Mesendoderm (in vitro differentiated cells): ENCODE measurements around the gene MYO1C.

Experiments
- DNase-seq: peaks from one replicate; pipeline ENCODE4 v3.0.0; 2013
- H2AK5ac ChIP-seq: 2 replicates; pipeline ENCODE4 v1.6.1; 2013; ENCODE audit warnings: low read length, inconsistent platforms
- H2BK120ac ChIP-seq: 2 replicates; pipeline ENCODE4 v1.6.1; 2013; ENCODE audit warnings: low read depth, mild to moderate bottlenecking, low read length, moderate library complexity, mixed read lengths
- H2BK15ac ChIP-seq: replicated peaks from 2 replicates; pipeline ENCODE4 v1.6.1; 2013; ENCODE audit warnings: low read depth, mild to moderate bottlenecking, moderate library complexity
- H2BK5ac ChIP-seq: 2 replicates; pipeline ENCODE4 v1.6.1; 2013; ENCODE audit warnings: low read length, inconsistent platforms
- H3K18ac ChIP-seq: 2 replicates; pipeline ENCODE4 v1.6.1; 2013; ENCODE audit warnings: mild to moderate bottlenecking, low read length, mixed read lengths
- H3K23ac ChIP-seq: one replicate; pipeline ENCODE4 v1.6.1; 2013; ENCODE audit warnings: low read length
- H3K27ac ChIP-seq: 2 replicates; pipeline ENCODE4 v1.5.1; 2013; ENCODE audit warnings: low read depth, mild to moderate bottlenecking, inconsistent platforms, low read length, moderate library complexity
- H3K27me3 ChIP-seq: 2 replicates; pipeline ENCODE4 v1.6.1; 2013; ENCODE audit warnings: low read length, control low read depth, mild to moderate bottlenecking, inconsistent platforms; ENCODE audit not compliant: insufficient read depth, poor library complexity
- H3K36me3 ChIP-seq: 2 replicates; pipeline ENCODE4 v1.6.1; 2013; ENCODE audit warnings: low read length, inconsistent platforms; ENCODE audit not compliant: control insufficient read depth, insufficient read depth
- H3K4ac ChIP-seq: one replicate; pipeline ENCODE4 v1.6.1; 2013; ENCODE audit warnings: low read depth, mild to moderate bottlenecking, low read length, moderate library complexity
- H3K4me1 ChIP-seq: 2 replicates; pipeline ENCODE4 v1.6.1; 2013; ENCODE audit warnings: low read depth, low read length, inconsistent platforms; ENCODE audit not compliant: control insufficient read depth
- H3K4me2 ChIP-seq: 2 replicates; pipeline ENCODE4 v1.6.1; 2013; ENCODE audit warnings: low read length
- H3K4me3 ChIP-seq: 2 replicates; pipeline ENCODE4 v1.5.1; 2013; ENCODE audit warnings: mild to moderate bottlenecking, low read length
- H3K56ac ChIP-seq: one replicate; pipeline ENCODE4 v1.6.1; 2013; ENCODE audit warnings: low read length
- H3K79me1 ChIP-seq: 2 replicates; pipeline ENCODE4 v1.6.1; 2013; ENCODE audit warnings: low read length, inconsistent platforms
- H3K79me2 ChIP-seq: 2 replicates; pipeline ENCODE4 v1.6.1; 2013; ENCODE audit warnings: mild to moderate bottlenecking, low read length; ENCODE audit not compliant: control insufficient read depth, insufficient read depth
- H3K9ac ChIP-seq: 2 replicates; pipeline ENCODE4 v1.6.1; 2013; ENCODE audit warnings: low read length, inconsistent platforms
- H4K5ac ChIP-seq: one replicate; pipeline ENCODE4 v1.6.1; 2013; ENCODE audit warnings: low read length
- H4K8ac ChIP-seq: one replicate; pipeline ENCODE4 v1.6.1; 2013; ENCODE audit warnings: low read depth, mild to moderate bottlenecking, control low read depth, low read length, moderate library complexity
- WGBS: extraction: QIAGEN DNeasy Blood & Tissue Kit; methylation state at CpG from one replicate; pipeline ENCODE4 v1.1.7; 2013; ENCODE audit warnings: low lambda C conversion rate, missing lambda C conversion rate; ENCODE audit not compliant: insufficient coverage; ENCODE audit errors: extremely low coverage; 5-methylcytosine and 5-hydroxymethylcytosine counted together

MYO1C gene

DNA sequence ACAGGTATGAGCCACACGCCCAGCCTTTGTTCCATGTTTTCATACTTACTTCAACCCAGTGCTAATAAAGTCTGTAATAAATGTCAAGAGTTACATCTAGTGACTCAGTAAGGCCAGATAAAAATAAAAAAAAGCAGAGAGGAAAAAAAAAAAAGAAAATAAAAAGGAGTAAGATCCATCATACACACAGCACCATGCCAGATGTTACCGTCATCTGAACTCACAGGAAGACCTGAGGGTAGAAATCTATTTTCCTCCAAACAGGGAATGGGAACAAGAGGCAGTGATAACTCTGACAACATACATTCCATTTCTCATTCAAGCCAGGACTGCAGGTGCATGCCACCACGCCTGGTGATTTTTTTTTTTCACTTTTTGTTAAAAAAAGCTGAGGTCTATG lies 57.2 kb downstream of the MYO1C start:
- H3K23ac ChIP-seq: no peak overlapping the region
- no peak overlapping the region for H3K18ac ChIP-seq
- H3K4ac ChIP-seq: no peak overlapping the region
- H3K36me3 ChIP-seq: peaks cover 6% of the 10 kb centered on the region
- no peak overlapping the region for H3K9ac ChIP-seq
- no CpG with 5 or more reads among the region's 3 CpGs for WGBS
- H3K79me2 ChIP-seq: peaks cover 44% of the 10 kb centered on the region
- no peak overlapping the region for H2BK120ac ChIP-seq
- no peak for DNase-seq
- no peaks in the 10 kb centered on the region for H3K4me1 ChIP-seq
- H4K5ac ChIP-seq: no peak overlapping the region
- peaks cover 20% of the 10 kb centered on the region for H3K79me1 ChIP-seq
- no peaks in the 10 kb centered on the region for H3K27me3 ChIP-seq
- H4K8ac ChIP-seq: no peak overlapping the region
- H2BK5ac ChIP-seq: no peak overlapping the region
- no peak overlapping the region for H2AK5ac ChIP-seq
- no peak overlapping the region for H2BK15ac ChIP-seq
- no peak overlapping the region for H3K27ac ChIP-seq
- no peak overlapping the region for H3K4me2 ChIP-seq
- no peak overlapping the region for H3K4me3 ChIP-seq
- no peak overlapping the region for H3K56ac ChIP-seq

DNA sequence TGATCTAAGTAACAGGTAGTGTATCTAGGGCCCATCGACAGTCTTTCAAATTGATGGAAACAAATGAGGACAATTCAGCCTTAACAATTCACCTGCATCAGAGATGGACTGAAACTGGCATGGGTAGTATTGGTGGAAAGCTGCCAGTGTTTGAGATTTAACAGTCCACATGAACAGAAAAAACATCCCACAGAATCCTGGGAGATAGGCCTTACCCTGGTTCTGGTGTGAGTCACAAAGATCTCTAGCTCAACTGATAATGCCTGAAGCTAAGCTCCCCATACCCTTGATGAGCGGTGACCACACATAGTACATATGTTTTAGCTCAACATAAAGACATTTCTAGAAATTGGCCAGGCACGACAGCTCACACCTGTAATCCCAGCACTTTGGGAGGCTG lies 58.3 kb downstream of the MYO1C start:
- no peak overlapping the region for H3K23ac ChIP-seq
- H4K5ac ChIP-seq: no peak overlapping the region
- no peak overlapping the region for H3K4me2 ChIP-seq
- no peak overlapping the region for H2BK120ac ChIP-seq
- no peak overlapping the region for H3K18ac ChIP-seq
- no peak for DNase-seq
- H3K9ac ChIP-seq: no peak overlapping the region
- H3K27ac ChIP-seq: no peak overlapping the region
- peaks cover 20% of the 10 kb centered on the region for H3K79me1 ChIP-seq
- no peak overlapping the region for H3K4me3 ChIP-seq
- H3K79me2 ChIP-seq: peaks cover 41% of the 10 kb centered on the region
- peaks cover 6% of the 10 kb centered on the region for H3K36me3 ChIP-seq
- WGBS: no CpG with 5 or more reads among the region's 3 CpGs
- H3K4ac ChIP-seq: no peak overlapping the region
- H3K4me1 ChIP-seq: no peaks in the 10 kb centered on the region
- no peak overlapping the region for H4K8ac ChIP-seq
- H2AK5ac ChIP-seq: no peak overlapping the region
- no peaks in the 10 kb centered on the region for H3K27me3 ChIP-seq
- no peak overlapping the region for H2BK15ac ChIP-seq
- no peak overlapping the region for H2BK5ac ChIP-seq
- H3K56ac ChIP-seq: no peak overlapping the region

DNA sequence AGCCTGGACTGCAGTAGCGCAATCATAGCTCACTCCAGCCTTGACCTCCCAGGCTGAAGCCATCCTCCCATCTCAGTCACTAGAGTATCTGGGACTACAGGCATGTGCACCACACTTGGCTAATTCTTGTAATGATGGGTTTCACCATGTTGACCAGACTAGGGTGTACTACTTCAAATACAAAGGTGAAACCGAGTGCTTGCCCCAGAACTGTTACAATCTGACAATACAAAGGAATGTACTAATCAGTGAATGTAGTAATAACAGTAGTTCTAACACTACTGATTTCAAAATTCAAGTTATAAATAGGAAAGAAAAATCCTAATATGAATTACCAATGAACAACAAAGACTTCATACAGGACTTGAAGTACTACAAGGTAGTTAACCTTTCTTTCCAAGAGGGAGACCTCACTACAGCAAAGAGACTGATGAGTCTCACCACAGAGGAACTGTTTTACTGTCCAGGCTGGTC lies 60.8 kb downstream of the MYO1C start:
- Histone ChIP-seq H3K23ac (peak overlapping the region; percentile 80), H4K5ac (no peak overlapping the region), H3K18ac (no peak overlapping the region), H3K36me3 (peaks cover 5% of the 10 kb centered on the region), H4K8ac (no peak overlapping the region), H3K27me3 (no peaks in the 10 kb centered on the region), H2BK15ac (no peak overlapping the region), H3K4me2 (no peak overlapping the region), H2BK120ac (no peak overlapping the region), H3K79me1 (peaks cover 17% of the 10 kb centered on the region), H3K9ac (no peak overlapping the region), H3K4me3 (no peak overlapping the region), H2AK5ac (no peak overlapping the region), H3K56ac (no peak overlapping the region), H3K27ac (no peak overlapping the region), H3K4me1 (no peaks in the 10 kb centered on the region), H3K4ac (no peak overlapping the region), H2BK5ac (no peak overlapping the region), H3K79me2 (peaks cover 34% of the 10 kb centered on the region)
- no CpG with 5 or more reads among the region's 2 CpGs for WGBS
- DNase-seq: no peak

DNA sequence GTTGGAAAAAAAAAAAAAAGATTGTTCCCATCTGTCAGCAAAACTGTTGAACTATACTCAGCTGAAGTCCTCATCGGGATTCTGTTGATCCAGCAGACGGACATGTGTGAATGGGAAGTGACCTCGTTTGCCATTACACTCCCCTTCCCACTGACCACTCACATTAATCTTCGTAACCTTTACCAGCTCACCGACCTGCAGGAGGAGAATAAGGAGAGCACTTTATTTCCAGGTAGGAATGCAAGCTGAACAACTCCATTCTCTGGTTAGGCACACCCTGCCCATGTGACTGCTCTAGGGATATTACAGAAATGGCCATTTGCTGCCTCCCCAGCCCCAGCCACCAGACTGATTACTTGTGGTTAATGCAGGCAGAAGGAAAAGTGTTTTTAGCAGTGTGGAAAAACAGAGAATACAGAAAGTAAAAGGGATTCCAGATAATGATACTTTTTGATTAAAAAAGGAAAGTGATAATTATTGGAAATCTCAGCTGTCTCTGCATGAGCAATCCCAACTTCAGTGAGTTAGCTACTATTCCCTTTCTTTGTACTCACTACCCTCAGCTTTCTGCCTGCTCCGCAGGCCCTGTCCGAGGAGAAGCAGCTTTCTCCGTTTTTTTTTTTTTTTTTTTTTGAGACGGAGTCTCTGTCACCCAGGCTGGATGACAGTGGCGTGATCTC lies 68.9 kb downstream of the MYO1C start:
- Histone ChIP-seq H4K5ac (no peak overlapping the region), H3K36me3 (peaks cover 15% of the 10 kb centered on the region), H3K27ac (no peak overlapping the region)

DNA sequence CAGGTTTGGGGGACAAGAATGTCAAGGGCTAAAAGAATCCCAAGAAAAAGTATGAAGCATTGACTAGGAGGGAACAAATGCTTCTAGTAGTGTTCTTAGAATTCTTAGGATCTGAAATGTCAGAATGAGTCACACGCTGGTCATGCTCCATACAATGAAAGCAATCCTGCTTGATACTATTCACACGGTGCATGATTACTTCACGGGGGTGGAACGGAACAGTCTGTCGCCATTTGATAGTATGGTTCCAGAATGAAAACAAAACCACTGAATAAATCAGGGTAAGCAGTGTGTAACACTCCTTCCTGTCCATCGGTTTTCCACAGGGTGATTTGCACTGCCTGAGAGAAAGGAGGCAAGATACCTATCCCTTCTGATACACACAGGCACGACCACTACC lies 69.6 kb downstream of the MYO1C start:
- Histone ChIP-seq H3K4me1 (no peaks in the 10 kb centered on the region), H3K4me3 (no peak overlapping the region), H3K9ac (no peak overlapping the region), H2BK5ac (no peak overlapping the region), H3K56ac (no peak overlapping the region), H3K4me2 (no peak overlapping the region), H4K5ac (no peak overlapping the region), H3K23ac (no peak overlapping the region), H2AK5ac (no peak overlapping the region), H4K8ac (no peak overlapping the region), H2BK120ac (no peak overlapping the region), H3K18ac (no peak overlapping the region), H3K27me3 (no peaks in the 10 kb centered on the region), H3K79me2 (peaks cover 8% of the 10 kb centered on the region), H3K27ac (no peak overlapping the region), H3K36me3 (peaks cover 15% of the 10 kb centered on the region), H2BK15ac (no peak overlapping the region), H3K79me1 (peaks cover 15% of the 10 kb centered on the region), H3K4ac (no peak overlapping the region)
- WGBS: no CpG with 5 or more reads among the region's 7 CpGs
- DNase-seq: peak; percentile 30

More for the DNA sequence above, 68.9 kb downstream of the MYO1C start:
- Histone ChIP-seq H3K9ac (no peak overlapping the region), H2BK5ac (no peak overlapping the region), H3K18ac (no peak overlapping the region), H3K4me3 (no peak overlapping the region), H3K79me1 (peaks cover 15% of the 10 kb centered on the region), H2BK120ac (no peak overlapping the region), H3K4ac (no peak overlapping the region), H2BK15ac (no peak overlapping the region), H3K23ac (no peak overlapping the region), H3K4me2 (no peak overlapping the region), H3K4me1 (no peaks in the 10 kb centered on the region), H3K79me2 (peaks cover 8% of the 10 kb centered on the region), H2AK5ac (no peak overlapping the region), H3K27me3 (no peaks in the 10 kb centered on the region), H4K8ac (no peak overlapping the region), H3K56ac (no peak overlapping the region)
- no CpG with 5 or more reads among the region's 10 CpGs for WGBS
- DNase-seq: no peak

DNA sequence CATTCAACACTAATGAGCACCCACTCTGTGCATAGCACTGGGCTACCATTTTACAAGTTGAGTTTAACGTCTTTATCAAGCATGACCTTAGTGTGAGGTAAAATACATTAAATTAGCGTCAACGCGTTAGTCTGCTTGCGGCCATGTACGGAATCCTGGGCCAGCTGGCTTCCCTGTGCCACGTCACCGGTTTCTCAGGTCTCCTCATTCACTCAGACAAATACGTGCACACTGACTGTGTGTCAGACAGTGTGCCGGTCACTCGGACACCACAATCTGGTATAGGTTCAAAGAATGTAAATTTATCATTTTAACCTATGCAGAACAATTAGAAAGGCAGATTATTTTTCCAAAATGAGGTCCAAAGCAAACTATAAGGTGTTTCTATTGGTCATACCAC lies 71.0 kb downstream of the MYO1C start:
- no peaks in the 10 kb centered on the region for H3K4me1 ChIP-seq
- H3K36me3 ChIP-seq: peaks cover 15% of the 10 kb centered on the region
- H3K4me3 ChIP-seq: no peak overlapping the region

More for the DNA sequence above, 71.0 kb downstream of the MYO1C start:
- Histone ChIP-seq H3K9ac (no peak overlapping the region), H2BK120ac (no peak overlapping the region), H3K27ac (no peak overlapping the region), H4K5ac (no peak overlapping the region), H3K56ac (no peak overlapping the region), H3K4me2 (no peak overlapping the region), H3K23ac (no peak overlapping the region), H3K4ac (no peak overlapping the region), H3K18ac (no peak overlapping the region), H2BK5ac (no peak overlapping the region), H3K79me1 (peaks cover 15% of the 10 kb centered on the region), H2BK15ac (no peak overlapping the region), H2AK5ac (no peak overlapping the region), H3K27me3 (no peaks in the 10 kb centered on the region), H3K79me2 (peaks cover 8% of the 10 kb centered on the region), H4K8ac (no peak overlapping the region)
- WGBS: no CpG with 5 or more reads among the region's 11 CpGs
- no peak for DNase-seq
